HG03521 (cell line): ENCODE measurements around the gene ROMO1.
"Not testable (repeated sequence)": the region's sequence is repeated elsewhere in the genome, so short reads cannot be mapped to it uniquely, and the experiment has no call there.

Experiments
- ATAC-seq: cut with Tn5 transposase; IDR thresholded peaks from one replicate; pipeline ENCODE4 v1.9.1; 2021; ENCODE audit warnings: mild to moderate bottlenecking, moderate library complexity; ENCODE audit not compliant: unreplicated experiment

Gene ROMO1

GRCh38 chr20:35709259-35709658 lies 10.1 kb downstream of the ROMO1 start:
- no peak for ATAC-seq

- ATAC-seq = no peak
Observed at GRCh38 chr20:35710039-35710438, 10.8 kb downstream of the ROMO1 start.

- no peak for ATAC-seq
Observed at GRCh38 chr20:35710884-35711587, 11.8 kb downstream of the ROMO1 start.

- no peak for ATAC-seq
Observed at GRCh38 chr20:35711588-35712209, 12.5 kb downstream of the ROMO1 start.

- ATAC-seq = not testable (repeated sequence)
Observed at GRCh38 chr20:35713120-35713519, 13.9 kb downstream of the ROMO1 start.

GRCh38 chr20:35714127-35714526 lies 14.9 kb downstream of the ROMO1 start:
- no peak for ATAC-seq

- ATAC-seq = no peak
Observed at GRCh38 chr20:35715652-35716051, 16.4 kb downstream of the ROMO1 start.

- no peak for ATAC-seq
Observed at GRCh38 chr20:35716330-35716729, 17.1 kb downstream of the ROMO1 start.

- not testable (repeated sequence) for ATAC-seq
Observed at GRCh38 chr20:35718321-35718720, 19.1 kb downstream of the ROMO1 start.

GRCh38 chr20:35718972-35719635 lies 19.9 kb downstream of the ROMO1 start:
- no peak for ATAC-seq

GRCh38 chr20:35719717-35720116 lies 20.5 kb downstream of the ROMO1 start:
- ATAC-seq = no peak

GRCh38 chr20:35720165-35721123 lies 21.2 kb downstream of the ROMO1 start:
- no peak for ATAC-seq

GRCh38 chr20:35721219-35721618 lies 22.0 kb downstream of the ROMO1 start:
- no peak for ATAC-seq

GRCh38 chr20:35721621-35722020 lies 22.4 kb downstream of the ROMO1 start:
- no peak for ATAC-seq

- not testable (repeated sequence) for ATAC-seq
Observed at GRCh38 chr20:35723275-35723639, 24.1 kb downstream of the ROMO1 start.

GRCh38 chr20:35723652-35724320 lies 24.6 kb downstream of the ROMO1 start:
- not testable (repeated sequence) for ATAC-seq

- no peak for ATAC-seq
Observed at GRCh38 chr20:35724321-35725230, 25.4 kb downstream of the ROMO1 start.

- no peak for ATAC-seq
Observed at GRCh38 chr20:35726842-35727711, 27.9 kb downstream of the ROMO1 start.
